AG09319 (cell line): ENCODE results near the gene NUP210.

Experiments
- DNase-seq: peaks from one replicate; pipeline ENCODE4 v3.0.0-alpha.2; 2010; ENCODE audit warnings: low read depth; ENCODE audit errors: extremely low read depth
- TF ChIP-seq, protein P1 (sequence below): IDR thresholded peaks from 2 replicates; pipeline ENCODE4 v1.5.1; 2011; ENCODE audit warnings: low read depth, mild to moderate bottlenecking, inconsistent platforms, low read length, moderate library complexity

NUP210 gene

DNA sequence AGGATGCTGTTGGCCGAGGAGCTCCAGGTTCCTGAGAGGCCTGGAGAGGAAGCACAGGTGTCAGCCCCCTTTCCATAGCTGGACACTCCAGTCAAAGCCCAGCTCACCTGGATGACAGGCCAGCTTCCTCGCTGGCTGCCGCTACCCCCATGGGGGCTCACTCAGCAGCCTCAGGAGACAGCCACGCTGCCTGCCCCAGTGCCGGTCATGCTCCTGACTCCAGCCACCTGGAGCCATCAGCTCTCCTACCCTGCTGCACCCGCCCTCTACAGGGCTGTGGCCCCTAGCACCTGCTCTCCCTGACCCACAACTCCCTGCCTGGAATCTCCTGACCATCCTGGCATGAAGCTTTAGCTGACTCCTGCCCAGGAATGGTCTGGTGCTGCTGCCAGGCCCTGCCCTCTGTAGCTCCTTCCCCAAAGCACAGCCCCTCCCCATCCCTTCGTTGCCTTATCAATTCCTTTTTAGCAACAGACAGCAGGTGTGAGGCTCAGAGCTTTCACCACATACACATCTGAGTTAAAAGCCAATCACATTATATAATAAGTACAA, 94.2 kb downstream of the NUP210 start:
- DNase-seq, result no peak
- TF ChIP-seq, protein P1, sequence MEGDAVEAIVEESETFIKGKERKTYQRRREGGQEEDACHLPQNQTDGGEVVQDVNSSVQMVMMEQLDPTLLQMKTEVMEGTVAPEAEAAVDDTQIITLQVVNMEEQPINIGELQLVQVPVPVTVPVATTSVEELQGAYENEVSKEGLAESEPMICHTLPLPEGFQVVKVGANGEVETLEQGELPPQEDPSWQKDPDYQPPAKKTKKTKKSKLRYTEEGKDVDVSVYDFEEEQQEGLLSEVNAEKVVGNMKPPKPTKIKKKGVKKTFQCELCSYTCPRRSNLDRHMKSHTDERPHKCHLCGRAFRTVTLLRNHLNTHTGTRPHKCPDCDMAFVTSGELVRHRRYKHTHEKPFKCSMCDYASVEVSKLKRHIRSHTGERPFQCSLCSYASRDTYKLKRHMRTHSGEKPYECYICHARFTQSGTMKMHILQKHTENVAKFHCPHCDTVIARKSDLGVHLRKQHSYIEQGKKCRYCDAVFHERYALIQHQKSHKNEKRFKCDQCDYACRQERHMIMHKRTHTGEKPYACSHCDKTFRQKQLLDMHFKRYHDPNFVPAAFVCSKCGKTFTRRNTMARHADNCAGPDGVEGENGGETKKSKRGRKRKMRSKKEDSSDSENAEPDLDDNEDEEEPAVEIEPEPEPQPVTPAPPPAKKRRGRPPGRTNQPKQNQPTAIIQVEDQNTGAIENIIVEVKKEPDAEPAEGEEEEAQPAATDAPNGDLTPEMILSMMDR, result no peak

DNA sequence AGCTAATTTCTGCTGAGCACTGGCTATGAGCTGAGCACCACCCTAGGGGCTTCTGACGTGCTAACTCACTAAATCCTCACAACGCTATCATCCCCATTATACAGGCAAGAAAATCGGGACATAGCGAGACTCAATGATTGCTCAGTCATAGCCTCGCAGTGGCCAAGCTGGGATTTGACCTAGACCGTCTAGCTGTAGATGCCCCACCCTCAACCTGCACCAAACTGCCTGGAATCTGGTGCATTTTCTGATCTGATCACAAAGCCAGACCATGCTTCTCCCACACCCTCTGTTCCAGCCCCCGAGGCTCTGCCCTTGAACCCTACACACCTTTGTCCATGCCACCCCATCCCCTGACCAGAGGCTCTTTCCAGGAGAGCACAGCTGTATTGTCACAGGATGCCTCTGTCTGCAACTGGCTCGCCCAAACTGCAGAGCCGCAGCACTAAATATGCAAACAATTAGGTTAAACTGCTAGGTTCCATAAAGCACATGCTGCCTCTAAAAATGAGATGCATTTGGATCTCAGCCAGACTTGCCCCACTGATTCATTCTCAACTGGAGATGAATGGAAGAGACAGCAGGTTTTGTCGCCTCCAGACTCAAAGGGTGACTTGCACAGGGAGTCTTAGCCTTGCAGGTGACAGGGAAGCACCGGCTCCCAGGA, 95.2 kb downstream of the NUP210 start:
- DNase-seq, result no peak
- TF ChIP-seq, protein P1, result no peak

DNA sequence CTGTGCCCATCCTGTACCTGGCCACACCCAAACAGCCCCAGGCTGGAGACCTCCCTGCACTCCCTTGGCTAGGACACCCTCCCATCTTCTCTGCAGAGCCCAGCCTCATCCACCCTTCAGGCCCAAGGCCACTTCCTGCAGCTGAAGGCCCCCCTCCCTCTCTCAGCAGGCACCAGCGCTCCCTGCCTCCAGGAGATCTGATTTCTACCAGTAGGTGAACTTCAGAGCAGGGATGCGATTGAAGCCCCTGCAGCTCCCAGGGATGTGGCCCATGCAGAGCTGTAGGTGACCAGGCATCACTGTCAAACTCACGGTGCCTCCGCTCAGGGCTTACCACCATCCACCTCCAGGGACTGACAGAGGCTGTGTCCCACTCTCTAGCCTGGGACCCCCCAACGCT, 96.3 kb downstream of the NUP210 start:
- TF ChIP-seq, protein P1, result no peak
- no peak for DNase-seq

DNA sequence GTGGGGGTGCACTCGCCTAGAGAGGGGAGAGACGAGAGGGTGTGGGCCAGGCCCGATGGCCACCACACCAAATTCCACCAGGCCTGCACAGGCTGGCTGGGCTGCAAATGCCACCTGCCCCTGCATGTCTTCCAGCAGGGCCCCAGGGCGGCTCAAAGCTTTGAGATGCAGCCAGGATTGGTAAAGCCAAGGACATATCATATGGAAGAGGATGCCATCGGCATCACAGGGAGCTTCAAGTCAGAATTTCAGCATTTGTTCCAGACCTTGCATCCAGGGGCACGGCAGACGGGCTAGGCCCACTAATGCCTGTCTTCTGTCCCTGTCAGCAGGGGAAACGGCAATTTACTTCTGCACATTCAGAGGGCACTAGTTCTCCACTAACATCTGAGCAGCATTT, 97.8 kb downstream of the NUP210 start:
- TF ChIP-seq, protein P1, result no peak
- DNase-seq, result no peak

DNA sequence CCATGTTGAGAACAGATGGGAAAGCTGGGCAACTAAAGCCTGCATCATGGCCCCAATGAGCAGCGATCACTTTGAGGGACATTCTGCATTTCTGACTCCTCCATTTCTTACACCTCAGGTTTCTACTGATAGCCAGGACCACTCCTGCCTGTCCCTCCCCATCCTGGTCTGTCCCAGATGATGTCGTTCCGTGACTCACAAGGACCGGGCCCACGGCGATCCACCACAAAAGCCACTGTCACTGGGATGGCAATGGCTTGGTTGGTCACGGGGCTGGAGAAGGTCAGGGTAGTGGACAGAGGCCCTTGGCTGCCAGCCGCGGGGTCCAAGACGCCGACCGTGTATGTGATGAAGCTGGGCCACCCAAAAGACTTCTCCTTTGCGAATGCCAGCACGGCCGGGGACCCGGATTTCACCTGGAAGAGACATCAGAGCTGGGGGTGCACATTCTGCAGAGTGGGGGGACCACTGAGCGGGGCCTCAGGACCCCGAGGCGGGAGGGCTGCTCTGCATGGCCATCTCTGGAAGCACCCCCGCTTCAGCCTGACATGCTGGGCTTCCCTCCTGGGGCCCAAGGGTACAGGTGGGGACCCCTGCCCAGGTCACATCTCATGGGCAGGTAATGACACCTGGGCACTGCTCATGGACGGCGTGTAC, 100.4 kb downstream of the NUP210 start:
- DNase-seq, result no peak
- TF ChIP-seq, protein P1, result no peak

DNA sequence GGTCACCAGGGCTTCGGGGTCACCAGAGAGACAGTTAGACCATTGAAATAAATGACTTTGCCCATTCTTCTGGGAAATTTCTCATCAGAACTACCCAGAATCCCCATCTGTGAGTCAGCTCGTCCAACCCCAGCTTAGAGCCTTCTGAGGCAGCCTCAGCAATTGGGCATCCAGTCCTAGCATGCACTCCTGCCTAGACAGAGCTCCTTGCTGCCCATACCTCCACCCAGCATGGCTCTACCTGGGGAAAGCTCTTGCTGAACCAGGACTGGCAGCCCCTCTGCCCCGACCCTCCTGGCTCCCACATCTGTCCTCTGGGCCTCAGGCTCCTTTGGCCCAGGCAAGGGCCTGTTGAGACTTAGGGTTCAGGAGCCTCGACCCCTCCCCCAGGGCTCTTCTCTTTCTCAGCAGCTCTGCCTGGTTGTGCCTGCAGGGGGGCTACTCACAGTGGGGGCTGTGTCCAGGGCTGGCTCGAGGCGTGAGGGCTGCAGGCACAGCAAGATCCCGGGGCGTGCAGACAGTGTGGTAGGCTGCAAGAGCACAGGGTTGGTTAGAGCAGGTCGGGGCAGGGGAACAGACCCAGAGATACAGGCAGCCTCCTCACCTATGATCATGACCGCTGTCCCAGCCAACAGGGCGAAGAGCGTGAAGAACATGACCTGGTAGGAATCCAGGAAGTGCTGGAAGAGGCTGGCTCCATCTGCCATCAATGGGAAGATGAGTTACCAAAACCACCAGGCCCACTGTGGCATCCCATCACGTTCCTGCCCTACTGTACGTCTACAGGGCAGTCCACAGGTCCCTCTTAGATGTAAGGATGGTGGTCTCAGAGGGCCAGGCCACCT, 101.3 kb downstream of the NUP210 start:
- TF ChIP-seq, protein P1, result no peak
- DNase-seq, result no peak
